ENCODE measurements around the gene CHCHD4.

DNA sequence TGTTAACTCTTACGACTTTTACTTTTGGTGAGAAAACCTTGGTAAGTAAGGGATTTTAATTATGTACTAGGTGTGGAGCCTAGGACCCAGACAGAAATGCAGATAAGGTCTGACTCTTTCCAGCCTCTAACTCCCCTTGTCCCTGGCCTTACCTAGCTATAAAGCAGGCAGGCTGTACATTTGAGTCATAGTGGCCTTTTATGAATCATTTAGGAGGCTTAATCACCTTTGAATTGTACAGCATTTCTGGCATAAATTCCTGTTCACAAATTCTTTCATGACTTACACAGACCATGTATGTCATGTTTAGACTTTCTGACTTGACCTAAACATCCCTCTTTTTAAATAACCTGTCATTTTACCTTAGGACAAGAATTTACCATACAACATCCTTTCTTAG lies 47.4 kb downstream of the CHCHD4 start:
- TF ChIP-seq CTCF (IDR thresholded peaks at IDR 0.05) (no peak), POLR2A (IDR thresholded peaks at IDR 0.05) (no peak)

Measured in testis (tissue), 2 donors.